Cortex of kidney (tissue), 1 donor: Measurements from ENCODE around the gene EZR.

Experiments used
- DNase-seq: peaks from one replicate; lab custom pipeline; 2025; lab: John Stamatoyannopoulos, UW

The EZR gene

DNA sequence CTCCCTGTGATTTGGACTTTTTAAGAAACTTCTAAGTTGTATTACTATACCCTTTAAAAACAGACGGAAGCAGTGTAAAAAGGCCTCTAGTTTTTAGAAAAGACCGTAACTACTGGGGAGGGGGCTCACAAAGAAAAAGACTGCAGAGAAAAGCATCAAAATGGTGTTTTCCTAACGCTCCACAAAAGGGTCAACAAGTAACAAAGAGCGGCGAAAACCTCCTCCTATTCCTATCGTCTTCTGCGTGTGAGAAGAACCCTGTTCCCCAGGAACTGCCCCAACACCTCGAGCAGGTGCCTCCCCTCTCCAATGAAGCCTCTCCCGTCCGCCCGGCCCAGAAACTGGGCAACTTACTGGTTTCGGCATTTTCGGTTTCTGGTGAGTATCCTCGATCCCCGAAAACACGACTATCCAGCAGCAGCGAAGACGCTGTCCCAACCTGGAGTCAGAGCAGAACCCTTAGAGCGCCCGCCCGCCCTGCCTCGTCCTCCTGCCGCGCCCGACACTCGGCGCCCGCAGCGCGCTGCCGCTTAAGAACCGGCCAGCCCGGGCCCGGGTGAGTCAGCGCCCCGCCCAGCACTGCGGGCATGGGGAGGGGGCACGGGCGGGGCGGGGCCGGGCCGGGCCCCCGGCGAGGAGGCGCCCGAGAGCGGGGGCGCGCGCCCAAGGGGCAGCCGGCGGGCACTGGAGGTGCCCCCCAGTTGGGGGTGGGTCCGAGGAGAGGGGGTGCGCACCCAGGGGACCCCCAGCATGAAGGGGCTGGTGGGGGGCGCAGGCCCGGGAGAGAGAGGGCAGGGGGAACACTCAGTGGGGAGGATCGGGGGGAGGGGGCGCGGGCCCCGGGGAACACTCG, 1.2 kb downstream of the EZR start:
- no peak for DNase-seq

DNA sequence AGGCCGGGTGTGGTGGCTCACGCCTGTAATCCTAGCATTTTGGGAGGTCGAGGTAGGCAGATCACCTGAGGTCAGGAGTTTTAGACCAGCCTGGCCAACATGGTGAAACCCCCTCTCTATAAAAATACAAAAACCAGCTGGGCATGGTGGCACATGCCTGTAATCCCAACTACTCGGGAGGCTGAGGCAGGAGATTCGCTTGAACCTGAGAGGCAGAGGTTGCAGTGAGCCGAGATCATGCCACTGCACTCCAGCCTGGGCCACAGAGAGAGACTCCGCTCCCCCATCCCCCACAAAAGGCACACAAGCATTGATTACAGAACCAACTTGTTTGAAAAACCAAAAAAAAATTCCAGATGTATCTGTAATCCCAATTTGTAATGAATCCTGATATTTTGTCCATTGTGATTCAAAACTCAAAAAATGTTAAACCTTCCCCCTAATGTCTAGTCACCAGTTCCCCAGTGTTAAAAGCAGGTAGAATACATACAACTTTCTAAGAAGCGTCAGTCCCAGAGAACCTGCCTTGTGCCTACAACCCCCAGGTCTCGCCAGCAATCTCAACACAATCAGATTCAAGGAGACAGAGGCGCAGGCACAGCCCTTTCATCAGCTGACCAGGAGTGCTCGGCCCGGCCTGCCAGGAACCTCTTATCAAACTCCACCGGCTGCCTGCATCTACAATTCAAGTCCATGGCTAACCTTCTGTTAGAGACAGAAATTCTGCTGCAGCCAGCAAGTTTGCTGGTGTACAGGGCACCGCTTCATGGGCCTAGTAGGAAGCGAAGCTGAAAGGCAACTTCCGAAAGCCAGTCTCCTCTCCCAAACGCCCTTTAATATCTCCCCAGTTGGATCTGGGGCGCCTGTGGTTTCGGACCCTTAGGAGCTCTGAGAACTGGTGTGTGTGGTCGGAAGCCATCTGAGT, 2.1 kb downstream of the EZR start:
- DNase-seq: no peak

DNA sequence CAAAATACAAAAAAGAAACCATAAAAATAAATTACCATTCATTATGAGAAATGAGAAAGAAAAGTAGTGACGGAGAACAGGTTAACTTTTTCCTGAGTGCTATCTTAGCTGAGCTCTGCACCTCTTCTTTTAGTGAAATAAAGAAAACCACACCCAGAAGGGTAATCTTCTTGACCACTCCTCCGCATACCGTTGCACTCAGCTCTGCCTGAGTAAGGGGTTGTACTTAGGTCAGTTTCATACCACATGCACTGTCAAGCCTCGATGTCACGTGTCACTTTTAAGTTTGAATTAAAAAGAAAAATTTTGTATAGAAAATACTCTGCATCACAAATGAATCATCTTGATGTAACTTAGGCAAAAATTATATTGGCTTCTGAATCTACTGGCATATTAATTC, 2.8 kb downstream of the EZR start:
- no peak for DNase-seq

GRCh38 chr6:158815907-158816306, 3.3 kb downstream of the EZR start:
- no peak for DNase-seq

DNA sequence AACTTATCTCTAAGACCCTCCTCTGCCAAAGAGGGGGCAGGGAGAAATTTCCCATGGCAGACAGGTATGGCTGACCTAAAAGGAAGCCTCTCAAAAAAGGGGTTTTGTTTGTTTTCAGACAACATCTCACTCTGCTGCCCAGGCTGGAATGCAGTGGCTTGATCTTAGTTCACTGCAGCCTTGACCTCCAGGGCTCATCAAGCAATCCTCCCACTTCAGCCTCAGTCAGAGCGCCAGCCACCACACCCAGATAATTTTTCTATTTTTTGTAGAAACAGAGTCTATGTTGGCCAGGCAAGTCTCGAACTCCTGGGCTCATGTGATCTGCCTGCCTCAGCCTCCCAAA, 3.8 kb downstream of the EZR start:
- DNase-seq: no peak

- DNase-seq: no peak
Observed at GRCh38 chr6:158813032-158813431, 6.1 kb downstream of the EZR start.

- no peak for DNase-seq
Observed at GRCh38 chr6:158812611-158813010, 6.6 kb downstream of the EZR start.

DNA sequence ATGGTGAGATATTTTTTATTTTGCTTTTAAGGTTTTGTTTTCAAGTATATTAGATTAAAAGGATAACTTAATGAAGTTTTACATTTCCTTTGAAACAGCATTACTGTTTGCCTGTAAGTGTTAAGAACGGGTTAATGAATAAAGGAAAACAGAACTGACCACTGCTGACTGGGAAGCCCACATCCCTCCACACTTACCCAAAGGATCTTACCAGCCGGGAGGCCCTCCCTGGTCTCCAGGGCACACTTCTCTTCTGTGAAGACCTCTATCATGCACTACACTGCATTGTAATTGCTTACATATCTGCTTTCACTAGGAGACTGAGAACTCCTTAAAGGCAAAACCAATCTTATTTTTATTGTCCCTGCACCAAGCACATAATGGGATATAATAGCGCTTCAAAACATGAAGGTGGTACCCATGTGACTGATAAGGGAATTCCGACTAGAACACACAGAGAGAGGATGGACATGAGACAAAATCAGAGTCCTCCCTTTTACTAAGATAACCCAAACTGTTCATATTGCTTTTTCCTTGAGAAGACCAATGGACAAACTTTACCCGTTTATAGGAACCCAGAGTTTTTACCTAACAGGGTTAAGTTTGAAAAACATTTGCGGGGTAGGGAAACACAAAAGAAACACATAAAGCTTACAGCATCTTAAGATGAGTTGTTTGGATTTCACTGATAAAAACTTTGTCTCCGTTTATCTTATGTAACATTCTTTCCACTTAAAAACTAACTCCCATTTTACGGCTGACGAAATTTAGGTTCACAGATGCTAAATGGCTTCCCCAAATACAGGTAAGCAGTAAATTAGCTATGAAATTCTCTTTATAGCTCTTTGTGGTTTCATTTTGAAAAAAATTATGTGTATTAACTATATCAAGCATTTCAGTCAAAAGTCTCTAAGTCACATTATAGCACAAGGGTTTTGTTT, 8.7 kb downstream of the EZR start:
- DNase-seq: no peak

DNA sequence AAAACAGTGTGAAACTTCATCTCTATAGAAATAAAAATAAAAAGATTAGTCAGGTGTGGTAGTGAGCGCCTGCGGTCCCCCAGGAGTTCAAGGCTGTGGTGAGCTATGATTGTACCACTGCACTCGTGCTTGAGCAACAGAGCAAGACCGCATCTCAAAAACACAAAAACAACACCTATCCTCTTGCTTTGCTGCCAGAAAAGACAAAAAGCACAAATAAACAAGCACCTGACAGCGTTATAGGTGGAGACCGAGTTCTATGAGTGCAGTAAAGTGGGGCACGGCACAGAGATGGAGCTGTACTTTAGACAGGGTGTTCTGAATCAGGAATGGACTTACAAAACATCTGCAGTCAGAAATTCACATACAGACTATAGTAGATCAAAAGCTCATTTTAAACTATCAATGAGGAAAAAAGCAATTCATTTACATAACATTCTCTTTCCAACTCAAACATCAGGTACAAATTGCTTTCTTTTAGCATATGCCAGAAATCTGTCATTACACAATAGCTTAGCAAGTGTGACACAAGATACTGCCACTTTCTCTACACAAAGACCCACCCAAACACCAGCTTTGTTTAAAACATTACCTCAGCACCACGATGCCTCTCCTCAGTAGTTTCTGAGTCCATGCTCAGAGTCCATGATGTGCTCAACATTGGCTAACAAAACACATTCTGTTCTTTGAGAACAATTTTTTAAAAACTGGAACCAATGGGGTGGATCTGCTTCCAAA, 10.1 kb downstream of the EZR start:
- no peak for DNase-seq

DNA sequence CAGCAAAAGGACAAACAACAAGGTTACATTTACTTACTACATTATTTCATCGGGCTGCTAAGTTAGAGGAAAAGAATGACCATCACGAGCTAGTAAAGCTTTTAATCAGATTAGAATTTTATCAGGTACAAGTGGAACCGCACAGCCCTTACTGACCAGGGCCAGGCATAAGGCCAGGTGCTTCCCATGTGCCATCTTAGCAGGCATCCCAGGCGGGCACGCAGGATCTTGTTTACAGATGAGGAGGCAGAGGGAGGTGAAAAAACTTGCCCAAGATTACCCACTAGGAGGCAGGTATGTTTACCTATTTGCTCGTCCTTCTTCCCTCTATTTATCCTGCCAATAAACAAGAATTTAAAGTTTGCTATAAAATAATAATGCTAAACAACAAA, 10.7 kb downstream of the EZR start:
- no peak for DNase-seq

DNA sequence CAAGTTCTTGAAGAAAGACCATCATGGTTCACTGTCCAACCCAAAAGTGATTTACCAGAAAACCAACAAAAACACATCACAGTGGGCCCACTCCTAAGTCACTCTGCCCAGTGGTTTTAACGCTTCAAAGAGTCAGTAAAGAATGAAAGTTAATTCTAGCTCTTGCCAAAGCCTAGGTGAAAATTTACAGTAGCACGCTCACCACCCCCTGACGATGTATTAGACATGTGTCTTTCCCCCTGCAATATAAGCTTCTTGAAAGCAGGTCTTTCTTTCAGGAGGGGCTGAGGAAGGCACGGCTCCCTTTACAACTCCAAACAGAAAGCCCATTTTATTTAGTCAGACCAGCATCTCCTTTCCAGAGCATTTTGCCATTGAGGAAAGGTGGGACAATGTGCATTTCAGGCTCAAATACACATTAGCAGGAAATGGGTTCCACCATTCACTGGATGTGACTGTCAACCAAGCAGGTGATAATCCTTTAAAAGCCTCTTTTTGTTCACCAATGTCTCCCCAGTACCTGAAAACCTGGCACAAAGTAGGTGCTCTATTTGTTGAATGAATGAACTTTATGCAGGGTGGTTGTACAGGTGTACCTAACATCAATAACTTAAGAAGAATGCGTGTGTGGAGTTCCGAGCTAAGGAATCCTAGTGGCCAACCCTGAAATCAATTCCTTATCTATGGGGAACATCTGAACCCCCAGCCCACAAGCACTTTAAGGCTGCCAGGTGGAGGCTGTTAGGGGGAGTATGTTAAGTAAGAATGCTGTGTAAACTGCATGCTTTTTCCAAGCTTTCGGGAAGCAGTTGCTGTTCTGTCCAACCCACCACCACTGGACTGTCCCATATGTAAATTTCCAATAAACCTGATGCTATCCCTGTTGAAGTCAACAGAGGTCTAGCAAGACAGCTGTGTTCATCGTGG, 11.4 kb downstream of the EZR start:
- DNase-seq: no peak

DNA sequence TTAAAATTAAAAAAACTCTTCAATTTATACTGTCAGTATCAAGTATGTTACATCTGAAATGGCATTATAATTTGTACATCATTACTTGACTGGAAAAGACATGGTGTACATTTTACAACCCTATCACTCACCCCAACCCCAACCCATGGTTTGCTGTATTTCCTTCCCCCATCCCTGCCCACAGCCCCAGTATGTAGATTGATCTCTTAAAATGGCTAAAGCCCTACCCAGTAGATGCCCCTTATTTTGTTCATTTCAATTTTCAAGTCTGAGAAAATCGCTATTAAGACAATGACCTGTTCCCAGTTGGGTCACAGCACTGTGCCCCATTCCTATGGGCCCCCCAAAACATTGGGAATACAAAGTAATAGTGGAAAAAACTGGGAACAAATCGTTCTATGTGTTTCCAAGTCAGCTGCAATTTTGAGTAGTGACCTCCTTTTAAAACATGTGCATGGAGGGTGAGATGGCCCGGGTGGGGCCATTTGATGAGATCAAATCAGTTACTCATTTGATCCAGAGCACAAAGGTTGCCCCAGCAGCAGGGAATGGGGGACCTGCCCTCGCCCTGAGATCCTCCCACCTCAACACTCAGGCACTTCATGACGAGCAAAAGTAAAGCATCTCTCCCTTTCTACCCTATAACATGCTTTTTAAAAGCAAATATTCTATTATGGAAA, 13.3 kb downstream of the EZR start:
- no peak for DNase-seq

DNA sequence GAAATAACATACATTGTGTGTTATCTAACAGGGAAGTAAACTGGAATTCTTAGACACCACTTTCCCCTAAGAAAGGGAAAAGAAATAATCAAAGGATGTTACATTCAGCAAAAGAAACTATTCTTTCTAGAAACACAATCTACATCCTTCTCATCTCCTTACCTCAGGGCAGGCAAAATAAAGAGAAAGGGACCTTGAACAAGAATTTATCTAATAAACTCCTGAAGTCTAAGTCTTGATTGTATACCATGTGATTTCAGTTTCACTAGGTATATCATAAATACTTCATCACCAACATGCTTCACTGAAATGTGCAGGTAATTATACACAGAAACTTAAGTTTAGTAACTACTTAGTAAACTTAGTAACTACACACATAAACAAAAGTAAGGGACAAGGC, 15.0 kb downstream of the EZR start:
- DNase-seq: no peak

GRCh38 chr6:158803733-158804143, 15.4 kb downstream of the EZR start:
- no peak for DNase-seq

DNA sequence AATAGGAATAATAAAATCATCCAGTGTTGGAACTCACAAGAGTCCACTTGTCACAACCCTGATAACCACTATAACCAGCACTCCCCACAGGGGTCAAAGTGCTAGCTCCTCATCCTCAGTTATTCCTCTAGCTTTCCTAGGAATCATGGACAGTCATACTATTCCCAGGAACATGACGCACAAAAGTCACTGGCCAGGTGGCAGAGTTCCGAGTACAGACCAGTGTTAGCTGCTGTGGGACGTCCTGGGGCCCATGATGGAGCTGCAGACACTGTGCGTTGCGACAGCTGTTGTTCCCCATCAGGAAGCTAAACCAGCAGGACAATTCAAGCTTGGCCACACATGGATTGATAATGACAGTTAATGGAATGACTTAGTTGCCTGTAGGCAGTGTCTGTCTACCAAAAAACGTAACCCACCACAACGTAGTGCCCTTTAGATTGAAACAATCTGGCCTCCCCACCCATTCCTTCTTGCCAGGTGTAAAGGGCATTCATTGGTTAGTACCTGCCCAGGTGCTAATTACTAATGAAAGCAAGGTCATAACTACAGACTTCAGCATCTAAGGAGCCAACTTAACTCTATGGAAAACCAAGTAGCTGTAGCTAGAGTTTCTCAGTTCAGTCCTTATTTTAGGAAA, 17.4 kb downstream of the EZR start:
- no peak for DNase-seq

GRCh38 chr6:158799051-158799792, 19.9 kb downstream of the EZR start:
- DNase-seq: no peak

DNA sequence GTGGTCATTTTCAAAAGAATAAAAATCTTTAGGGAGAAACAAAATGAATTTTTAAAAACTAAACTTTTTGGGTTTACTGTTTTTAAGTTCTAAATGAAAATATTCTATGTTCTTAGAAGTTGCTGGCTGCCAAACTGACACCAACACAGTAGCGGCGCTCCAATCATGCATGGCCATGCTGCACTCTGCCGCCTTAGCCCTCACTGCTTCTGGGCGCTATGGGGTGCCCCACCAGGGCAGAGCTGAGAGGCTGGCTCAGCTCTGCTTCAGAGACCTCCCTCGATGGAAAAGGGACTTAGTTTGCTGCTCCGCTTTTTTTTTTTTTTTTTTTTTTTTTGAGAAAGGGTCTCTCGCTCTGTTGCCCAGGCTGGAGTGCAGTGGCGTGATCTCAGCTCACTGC, 20.9 kb downstream of the EZR start:
- no peak for DNase-seq
